H1 (cell line): ENCODE measurements around the gene GPATCH11. TPM values are rescaled to one million over a fixed set of nuclear protein-coding genes. Genes with fewer than 3 reads are reported as not detected.

ENCODE experiments used
- CTCF ChIA-PET: fragments of 300-600 bp; sonication (Branson Sonifier 250); formaldehyde crosslinking; loops from one replicate; lab custom pipeline; 2021; ENCODE audit not compliant: partially characterized antibody; lab: Charles Lee
- POLR2A ChIA-PET: fragments of 300-600 bp; sonication (Branson Sonifier 250); formaldehyde crosslinking; loops from one replicate; lab custom pipeline; 2021; ENCODE audit warnings: inconsistent platforms; ENCODE audit not compliant: partially characterized antibody; lab: Charles Lee
- DNase-seq, 2 experiments: peaks; one replicate each; pipeline versions ENCODE4 v3.0.0 to v3.0.0-alpha.2; 2010 to 2022; ENCODE audit warnings: low spot score in 2 of 2, low read depth in 1 of 2, mixed read lengths in 1 of 2
- FAIRE-seq: peaks from 2 replicates; lab custom pipeline; 2011; peaks lifted over from hg19 to GRCh38; lab: Jason Lieb, UNC
- H2AFZ ChIP-seq: 2 replicates; pipeline ENCODE4 v1.8.1; 2012; ENCODE audit warnings: low read length, inconsistent platforms
- H2AK5ac ChIP-seq: 2 replicates; pipeline ENCODE4 v1.6.1; 2013; ENCODE audit warnings: low read depth, low read length
- H2BK120ac ChIP-seq: replicated peaks from 2 replicates; pipeline ENCODE3; 2013; ENCODE audit warnings: low read depth, low read length, inconsistent platforms
- H2BK12ac ChIP-seq: 2 replicates; pipeline ENCODE4 v1.6.1; 2013; ENCODE audit warnings: low read depth, low read length
- H2BK15ac ChIP-seq: 2 replicates; pipeline ENCODE4 v1.6.1; 2013; ENCODE audit warnings: low read length
- H2BK20ac ChIP-seq: 2 replicates; pipeline ENCODE4 v1.6.1; 2013; ENCODE audit warnings: low read length
- H2BK5ac ChIP-seq: 2 replicates; pipeline ENCODE4 v1.6.1; 2013; ENCODE audit warnings: low read depth, low read length
- H3K14ac ChIP-seq: 2 replicates; pipeline ENCODE4 v1.6.1; 2013; ENCODE audit warnings: inconsistent platforms; ENCODE audit not compliant: insufficient read length
- H3K18ac ChIP-seq: 2 replicates; pipeline ENCODE4 v1.6.1; 2013; ENCODE audit warnings: low read length; ENCODE audit errors: extremely low read depth
- H3K23ac ChIP-seq: 2 replicates; pipeline ENCODE4 v1.6.1; 2013; ENCODE audit warnings: inconsistent platforms; ENCODE audit not compliant: insufficient read length
- H3K23me2 ChIP-seq: 2 replicates; pipeline ENCODE4 v1.6.1; 2013; ENCODE audit warnings: low read depth, low read length
- H3K27ac ChIP-seq: 2 replicates; pipeline ENCODE4 v1.6.1; 2011; ENCODE audit warnings: low read depth, low read length, inconsistent platforms
- H3K27me3 ChIP-seq, 4 experiments: replicated peaks in 1 of 4; 1 replicate in 1 of 4; 2 replicates in 3 of 4; pipeline versions ENCODE4 v1.6.1 to v1.8.1; 2011 to 2013; ENCODE audit warnings: low read length in 3 of 4, mild to moderate bottlenecking in 3 of 4, inconsistent platforms in 2 of 4, mixed read lengths in 2 of 4, moderate library complexity in 1 of 4; ENCODE audit not compliant: control insufficient read depth in 3 of 4, insufficient read depth in 3 of 4; ENCODE audit errors: extremely low read depth in 1 of 4
- H3K36me3 ChIP-seq, 4 experiments: 2 replicates each; pipeline versions ENCODE4 v1.6.1 to v1.8.1; 2011 to 2013; ENCODE audit warnings: mild to moderate bottlenecking in 4 of 4, low read length in 3 of 4, moderate library complexity in 2 of 4, control low read depth in 1 of 4, inconsistent platforms in 1 of 4; ENCODE audit not compliant: insufficient read depth in 4 of 4, control insufficient read depth in 2 of 4
- H3K4ac ChIP-seq: replicated peaks from 2 replicates; pipeline ENCODE3; 2013; ENCODE audit warnings: low read length, low read depth, mixed read lengths, inconsistent platforms; ENCODE audit not compliant: insufficient read length
- H3K4me1 ChIP-seq, 4 experiments: replicated peaks in 1 of 4; 1 replicate in 1 of 4; 2 replicates in 3 of 4; pipeline versions ENCODE4 v1.6.1 to v1.8.1; 2011 to 2013; ENCODE audit warnings: low read length in 3 of 4, inconsistent platforms in 2 of 4, mixed read lengths in 1 of 4; ENCODE audit not compliant: insufficient read depth in 4 of 4, control insufficient read depth in 3 of 4
- H3K4me2 ChIP-seq, 2 experiments: 2 replicates each; pipeline versions ENCODE4 v1.6.1 to v1.8.1; 2011 to 2013; ENCODE audit warnings: low read depth in 2 of 2, low read length in 2 of 2, control low read depth in 1 of 2, inconsistent platforms in 1 of 2, mild to moderate bottlenecking in 1 of 2; ENCODE audit not compliant: insufficient read depth in 1 of 2
- H3K4me3 ChIP-seq, 4 experiments: fragments of 200-600, 300-600 bp in 1 of 4; sonication (generic), shearing (Covaris generic), sonication (Bioruptor Twin) in 1 of 4; 2 replicates each; pipeline versions ENCODE4 v1.5.1 to v1.8.1; 2011 to 2016; ENCODE audit warnings: low read length in 4 of 4, low read depth in 3 of 4, control low read depth in 2 of 4, inconsistent platforms in 2 of 4, mild to moderate bottlenecking in 2 of 4, mixed read lengths in 1 of 4, moderate library complexity in 1 of 4; ENCODE audit not compliant: insufficient read depth in 2 of 4; ENCODE audit errors: extremely low read depth in 1 of 4
- H3K56ac ChIP-seq: replicated peaks from 2 replicates; pipeline ENCODE3; 2013; ENCODE audit warnings: low read depth, mild to moderate bottlenecking, mixed read lengths, low read length, inconsistent platforms; ENCODE audit not compliant: insufficient read length
- H3K79me1 ChIP-seq: 2 replicates; pipeline ENCODE4 v1.6.1; 2013; ENCODE audit warnings: low read depth, low read length, control low read depth
- H3K79me2 ChIP-seq, 2 experiments: 2 replicates each; pipeline versions ENCODE4 v1.6.1 to v1.8.1; 2012 to 2013; ENCODE audit warnings: low read length in 2 of 2, mild to moderate bottlenecking in 2 of 2, inconsistent platforms in 1 of 2; ENCODE audit not compliant: insufficient read depth in 2 of 2, control insufficient read depth in 1 of 2
- H3K9ac ChIP-seq, 4 experiments: replicated peaks in 1 of 4; 1 replicate in 1 of 4; 2 replicates in 3 of 4; pipeline versions ENCODE4 v1.6.1 to v1.8.1; 2011 to 2013; ENCODE audit warnings: low read depth in 3 of 4, low read length in 3 of 4, control low read depth in 2 of 4, mild to moderate bottlenecking in 2 of 4, moderate library complexity in 2 of 4, inconsistent platforms in 1 of 4; ENCODE audit errors: extremely low read depth in 1 of 4
- H3K9me3 ChIP-seq, 2 experiments: 2 replicates each; pipeline versions ENCODE4 v1.6.1 to v1.8.1; 2012 to 2013; ENCODE audit warnings: mild to moderate bottlenecking in 2 of 2, moderate library complexity in 2 of 2, control low read depth in 1 of 2, inconsistent platforms in 1 of 2, low read depth in 1 of 2, low read length in 1 of 2, mixed read lengths in 1 of 2; ENCODE audit not compliant: insufficient read depth in 2 of 2
- H4K20me1 ChIP-seq, 2 experiments: replicated peaks in 1 of 2; 2 replicates each; pipeline versions ENCODE3 to v1.8.1; 2011 to 2013; ENCODE audit warnings: inconsistent platforms in 2 of 2, low read length in 2 of 2, mild to moderate bottlenecking in 1 of 2; ENCODE audit not compliant: insufficient read depth in 2 of 2, control insufficient read depth in 1 of 2
- H4K5ac ChIP-seq: 2 replicates; pipeline ENCODE4 v1.6.1; 2013; ENCODE audit warnings: low read length, low read depth, mixed read lengths, inconsistent platforms; ENCODE audit not compliant: insufficient read length
- H4K8ac ChIP-seq: 2 replicates; pipeline ENCODE4 v1.8.0; 2013; ENCODE audit warnings: mild to moderate bottlenecking, moderate library complexity, low read length, inconsistent platforms; ENCODE audit not compliant: insufficient read depth; ENCODE audit errors: extremely low read depth
- H4K91ac ChIP-seq: replicated peaks from 2 replicates; pipeline ENCODE3; 2013; ENCODE audit warnings: low read length, mixed read lengths, inconsistent platforms; ENCODE audit not compliant: insufficient read length
- EGR1 ChIP-seq: IDR thresholded peaks from 2 replicates; pipeline ENCODE4 v1.6.1; 2011; ENCODE audit warnings: low read depth, low read length, borderline replicate concordance
- WGBS, 2 experiments: shearing (Covaris generic) in 1 of 2; methylation state at CpG; one replicate each; pipeline versions ENCODE4 v1.1.6 to v1.1.7; 2013 to 2015; ENCODE audit warnings: low lambda C conversion rate in 2 of 2, mixed read lengths in 2 of 2, inconsistent platforms in 1 of 2, low coverage in 1 of 2, missing lambda C conversion rate in 1 of 2; ENCODE audit not compliant: insufficient replicate concordance in 2 of 2, insufficient coverage in 1 of 2, insufficient read length in 1 of 2; ENCODE audit errors: extremely low coverage in 1 of 2, missing lambda C conversion rate in 1 of 2; 5-methylcytosine and 5-hydroxymethylcytosine counted together
- polyA plus RNA-seq, 7 experiments: library from polyadenylated mRNA; depleted of rRNA in 3 of 7; stranded (reverse) in 5 of 7; unstranded in 2 of 7; fragments of >200 nt in 5 of 7; fragments of 200-250 nt in 2 of 7; gene quantifications; 1 replicate in 5 of 7; 2 replicates in 1 of 7; 4 replicates in 1 of 7; pipeline versions ENCODE4 v1.2.1 to v1.2.3, GENCODE V29; 2011 to 2013; ENCODE audit warnings: missing spikeins in 2 of 7, mixed read lengths in 2 of 7
- total RNA-seq: library from RNA; stranded (reverse); fragmentation: NEBNext Ultra II Directional; extraction: Animal tissue kit (Norgen Biotek cat#: 25700); gene quantifications from 2 replicates; pipeline ENCODE4 v1.2.1, GENCODE V29; 2021

GPATCH11 gene
- total and polyA plus RNA-seq, 2 of the 8 experiments (the other 6 are each of a cell fraction or from before 2014, with no cell fraction given), result 0.60 to 3.4 TPM

GRCh38 chr2:37119157-37119556, 34.8 kb downstream of the GPATCH11 start:
- peaks cover 0 to 22% (median 9%) of the 10 kb centered on the region in 4 experiments; a peak in 7 of 8 replicates for H3K36me3 ChIP-seq
- DNase-seq (no peak), FAIRE-seq (no peak)
- no peak overlapping the region for H2BK120ac ChIP-seq
- no peaks in the 10 kb centered on the region for H3K23me2 ChIP-seq
- H4K91ac ChIP-seq, result no peak overlapping the region
- H3K56ac ChIP-seq, result no peak overlapping the region
- no peak overlapping the region for H3K14ac ChIP-seq
- no peak overlapping the region for H3K27ac ChIP-seq
- H3K18ac ChIP-seq, result no peak overlapping the region
- TF ChIP-seq EGR1, result no peak
- no peaks in the 10 kb centered on the region for H3K27me3 ChIP-seq
- no peak overlapping the region for H3K4me2 ChIP-seq
- H3K9ac ChIP-seq, result no peak overlapping the region
- H3K23ac ChIP-seq, result no peak overlapping the region
- H3K79me2 ChIP-seq, result no peaks in the 10 kb centered on the region
- H3K4me1 ChIP-seq, result no peaks in the 10 kb centered on the region
- no peak overlapping the region for H2AK5ac ChIP-seq
- H4K20me1 ChIP-seq, result no peaks in the 10 kb centered on the region
- no peak overlapping the region for H2BK20ac ChIP-seq
- 89% methylated on average over 5 of the region's 5 CpGs; no CpG with 5 or more reads in 1 of the 2 experiments for WGBS, 2 experiments
- H4K5ac ChIP-seq, result no peak overlapping the region
- no peaks in the 10 kb centered on the region for H3K79me1 ChIP-seq
- H3K4ac ChIP-seq, result no peak overlapping the region
- H2AFZ ChIP-seq, result no peak overlapping the region
- CTCF ChIA-PET, result no interaction called here
- H2BK12ac ChIP-seq, result no peak overlapping the region
- no peaks in the 10 kb centered on the region for H3K9me3 ChIP-seq
- H2BK5ac ChIP-seq, result no peak overlapping the region
- POLR2A ChIA-PET, result no interaction called here
- no peak overlapping the region for H2BK15ac ChIP-seq
- no peak overlapping the region for H3K4me3 ChIP-seq
- H4K8ac ChIP-seq, result no peak overlapping the region
